B cell (primary cell): ENCODE measurements around the gene BAK1. TPM values are rescaled to one million over a fixed set of nuclear protein-coding genes. Genes with fewer than 3 reads are reported as not detected.

Experiments
- ATAC-seq: fragments of 200-7000 bp; cut with Tn5 transposase; one replicate; pipeline ENCODE4 v1.10.0; 2021; ENCODE audit warnings: low read depth, mild to moderate bottlenecking, moderate number of reproducible peaks, moderate library complexity
- CTCF ChIA-PET: fragments of 350-600 bp; sonication (Branson Sonifier 250); formaldehyde crosslinking; loops from one replicate; lab custom pipeline; 2021; ENCODE audit warnings: antibody characterized with exemption, inconsistent platforms; lab: Charles Lee
- POLR2A ChIA-PET: fragments of 350-600 bp; sonication (Branson Sonifier 250); formaldehyde crosslinking; loops from one replicate; lab custom pipeline; 2021; ENCODE audit warnings: antibody characterized with exemption; lab: Charles Lee
- DNase-seq: peaks from one replicate; pipeline ENCODE4 v3.0.0; 2013
- H2AFZ ChIP-seq: 2 replicates; pipeline ENCODE4 v1.6.1; 2012; ENCODE audit warnings: mild to moderate bottlenecking, low read depth, low read length; ENCODE audit not compliant: insufficient read depth, poor library complexity, severe bottlenecking
- H3K27ac ChIP-seq, 2 donors: 1 replicate in 1 of 2; 2 replicates in 1 of 2; pipeline ENCODE4 v1.5.1; 2012 to 2013; ENCODE audit warnings: low read length in 2 of 2, mild to moderate bottlenecking in 2 of 2, moderate library complexity in 1 of 2
- H3K27me3 ChIP-seq, 4 experiments: fragments of 200-600 bp in 1 of 4; sonication (generic) in 1 of 4; replicated peaks in 1 of 4; 1 replicate in 2 of 4; 2 replicates in 2 of 4; pipeline versions ENCODE4 v1.6.1 to v1.7.0; 2013 to 2016; ENCODE audit warnings: low read length in 3 of 4, mild to moderate bottlenecking in 2 of 4, mixed read lengths in 1 of 4, moderate library complexity in 1 of 4; ENCODE audit not compliant: insufficient read depth in 4 of 4, control insufficient read depth in 3 of 4; ENCODE audit errors: control extremely low read depth in 1 of 4
- H3K36me3 ChIP-seq, 2 experiments: replicated peaks in 1 of 2; 1 replicate in 1 of 2; 2 replicates in 1 of 2; pipeline versions ENCODE4 v1.6.1 to v1.7.1; 2013; ENCODE audit warnings: low read length in 1 of 2; ENCODE audit not compliant: insufficient read depth in 2 of 2, control insufficient read depth in 1 of 2; ENCODE audit errors: control extremely low read depth in 1 of 2, extremely low read depth in 1 of 2
- H3K4me1 ChIP-seq, 2 donors: fragments of 200-600 bp in 1 of 2; sonication (generic) in 1 of 2; 1 replicate in 1 of 2; 2 replicates in 1 of 2; pipeline versions ENCODE4 v1.5.1 to v1.6.1; 2013 to 2017; ENCODE audit warnings: low read length in 2 of 2; ENCODE audit not compliant: control insufficient read depth in 2 of 2, insufficient read depth in 2 of 2
- H3K4me2 ChIP-seq: replicated peaks from 2 replicates; pipeline ENCODE3; 2012; ENCODE audit warnings: mild to moderate bottlenecking, low read depth, low read length; ENCODE audit not compliant: poor library complexity, severe bottlenecking
- H3K4me3 ChIP-seq, 5 experiments: fragments of 200-600 bp in 1 of 5; sonication (generic) in 1 of 5; 1 replicate in 3 of 5; 2 replicates in 2 of 5; pipeline versions ENCODE4 v1.5.1 to v1.7.0; 2011 to 2016; ENCODE audit warnings: low read length in 4 of 5, mild to moderate bottlenecking in 4 of 5, low read depth in 2 of 5, control low read depth in 1 of 5, moderate library complexity in 1 of 5; ENCODE audit not compliant: insufficient read depth in 1 of 5; ENCODE audit errors: control extremely low read depth in 1 of 5, extremely low read depth in 1 of 5
- H3K79me2 ChIP-seq: fragments of 200-600 bp; sonication (generic); one replicate; pipeline ENCODE4 v1.6.0; 2016; ENCODE audit warnings: low read length; ENCODE audit not compliant: control insufficient read depth, insufficient read depth
- H3K9ac ChIP-seq: fragments of 200-600 bp; sonication (generic); 2 replicates; pipeline ENCODE4 v1.6.1; 2017; ENCODE audit warnings: mild to moderate bottlenecking, low read length, moderate library complexity
- H3K9me3 ChIP-seq, 3 donors: one replicate each; pipeline versions ENCODE4 v1.6.1 to v1.7.1; 2013; ENCODE audit warnings: low read length in 2 of 3; ENCODE audit not compliant: control insufficient read depth in 2 of 3, insufficient read depth in 1 of 3; ENCODE audit errors: control extremely low read depth in 1 of 3
- H4K20me1 ChIP-seq: 2 replicates; pipeline ENCODE4 v1.6.0; 2012; ENCODE audit warnings: mild to moderate bottlenecking, low read length; ENCODE audit not compliant: insufficient read depth, control insufficient read depth, poor library complexity, severe bottlenecking
- H3K27ac Mint-ChIP-seq: one replicate; pipeline ENCODE4 v1.8.0; 2021; ENCODE audit warnings: mixed read lengths
- H3K27me3 Mint-ChIP-seq: one replicate; pipeline ENCODE4 v1.8.0; 2021; ENCODE audit warnings: mixed read lengths
- H3K4me1 Mint-ChIP-seq: one replicate; pipeline ENCODE4 v1.8.0; 2021; ENCODE audit warnings: mixed read lengths
- H3K4me3 Mint-ChIP-seq: one replicate; pipeline ENCODE4 v1.8.0; 2021; ENCODE audit warnings: mixed read lengths
- H3K9me3 Mint-ChIP-seq: one replicate; pipeline ENCODE4 v1.8.0; 2022; ENCODE audit warnings: mixed read lengths; ENCODE audit not compliant: insufficient read depth
- CTCF ChIP-seq: fragments of 200-600 bp; IDR thresholded peaks from one replicate; pipeline ENCODE4 v1.8.0; 2022; ENCODE audit warnings: antibody characterized with exemption, mild to moderate bottlenecking
- EZH2 ChIP-seq: IDR thresholded peaks from 2 replicates; pipeline ENCODE4 v1.6.1; 2012; ENCODE audit warnings: borderline replicate concordance, low read depth, mild to moderate bottlenecking, moderate library complexity, low read length; ENCODE audit not compliant: insufficient read depth, poor library complexity, severe bottlenecking
- WGBS: methylation state at CpG from one replicate; pipeline ENCODE4 v1.1.5; 2013; ENCODE audit warnings: missing lambda C conversion rate; ENCODE audit not compliant: insufficient coverage; 5-methylcytosine and 5-hydroxymethylcytosine counted together
- intact Hi-C: fragments of 100-400 bp; cut with micrococcal nuclease; formaldehyde crosslinking; loops from one replicate; pipeline ENCODE4 v1.10.0; 2022
- polyA plus RNA-seq: library from polyadenylated mRNA; depleted of rRNA; stranded (reverse); fragments of >200 nt; gene quantifications from 2 replicates; pipeline ENCODE4 v1.2.3, GENCODE V29; 2012
- total RNA-seq, 2 donors: library from RNA; stranded (reverse); fragments of 120-200 nt in 1 of 2; gene quantifications; 1 replicate in 1 of 2; 2 replicates in 1 of 2; pipeline versions ENCODE4 v1.2.3 to v1.2.4, GENCODE V29; 2013 to 2022

BAK1 gene
- total and polyA plus RNA-seq, 2 donors (not counting 1 experiment from before 2014, with no cell fraction given) = 23.3 to 34.3 TPM

DNA sequence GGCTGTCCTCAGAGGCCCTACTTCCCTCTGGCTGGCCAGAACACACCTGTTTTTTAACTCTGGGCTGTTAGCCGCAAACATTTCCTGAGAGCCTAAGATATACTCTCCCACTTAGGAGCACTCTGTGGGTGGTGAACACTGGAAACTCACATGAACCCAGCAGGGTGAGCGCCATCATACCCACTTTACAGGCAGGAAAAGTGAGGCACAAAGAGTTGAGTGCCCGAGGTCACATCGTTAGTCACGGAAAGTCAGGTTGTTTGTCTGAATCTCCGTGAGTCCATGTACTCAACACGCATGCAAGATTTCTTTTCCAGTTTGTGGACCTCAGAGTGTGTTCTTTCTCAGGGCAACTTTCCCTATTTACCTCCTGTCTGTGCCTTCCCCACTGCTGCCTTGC lies 1.9 kb downstream of the BAK1 start:
- H3K79me2 ChIP-seq = peaks cover 35% of the 10 kb centered on the region
- peak overlapping the region; percentile 77 for H3K4me2 ChIP-seq
- H4K20me1 ChIP-seq = peaks cover 7% of the 10 kb centered on the region
- WGBS = 70% methylated on average over 7 of the region's 7 CpGs
- H3K4me3 ChIP-seq = peak overlapping the region in 4 of 5 experiments; percentile 65 to 87 (median 75)
- H2AFZ ChIP-seq = no peak overlapping the region
- DNase-seq (no peak), ATAC-seq (no peak)
- POLR2A ChIA-PET = no interaction called here
- no peaks in the 10 kb centered on the region for H3K9me3 ChIP-seq
- peaks cover 0 to 42% of the 10 kb centered on the region in 2 experiments for H3K36me3 ChIP-seq
- no peak for TF ChIP-seq CTCF
- TF ChIP-seq EZH2 = no peak
- peak overlapping the region; percentile 89 for H3K9ac ChIP-seq
- no peaks in the 10 kb centered on the region for H3K27me3 ChIP-seq
- intact Hi-C loops = no loop called here
- peaks cover 20 to 33% of the 10 kb centered on the region in 2 donors for H3K4me1 ChIP-seq
- peak overlapping the region; percentile 73 to 89 for H3K27ac ChIP-seq
- Mint-ChIP-seq H3K27ac (peak overlapping the region; percentile 95), H3K27me3 (no peaks in the 10 kb centered on the region), H3K4me3 (peak overlapping the region; percentile 95), H3K4me1 (peaks cover 27% of the 10 kb centered on the region), H3K9me3 (no peaks in the 10 kb centered on the region)
- CTCF ChIA-PET = interaction anchor here (0.9 to 15.7 kb wide), 6 partner anchors 9 to 167 kb away, joined by 3 to 213 read pairs (median 6); partner anchors contain the start of gene ZBTB9

DNA sequence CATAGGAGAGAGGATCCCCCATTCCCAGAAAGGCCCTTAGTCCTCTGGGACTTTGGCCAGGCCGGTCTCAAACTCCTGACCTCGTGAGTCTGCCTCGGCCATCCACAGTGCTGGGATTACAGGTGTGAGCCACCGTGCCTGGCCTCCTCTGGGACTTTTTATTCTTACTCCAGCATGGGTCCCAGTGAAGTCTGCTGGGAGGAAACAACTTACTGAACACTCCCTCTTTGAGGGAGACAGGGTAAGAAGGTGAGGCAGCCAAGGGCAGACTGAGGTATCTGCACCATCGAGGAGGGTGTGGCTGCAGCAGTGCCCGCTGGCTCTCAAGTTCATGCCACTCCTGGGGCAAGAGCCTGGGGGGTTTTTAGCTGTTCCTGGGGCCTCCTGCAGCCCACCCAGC lies 2.4 kb downstream of the BAK1 start:
- DNase-seq (no peak), ATAC-seq (no peak)
- WGBS = 86% methylated on average over 6 of the region's 6 CpGs
- peak overlapping the region; percentile 77 for H3K4me2 ChIP-seq
- H3K9ac ChIP-seq = peak overlapping the region; percentile 89
- peak overlapping the region; percentile 73 to 89 for H3K27ac ChIP-seq
- no peak for TF ChIP-seq CTCF
- TF ChIP-seq EZH2 = no peak
- H3K9me3 ChIP-seq = no peaks in the 10 kb centered on the region
- H3K79me2 ChIP-seq = peaks cover 35% of the 10 kb centered on the region
- H3K27me3 Mint-ChIP-seq = no peaks in the 10 kb centered on the region
- H3K27ac Mint-ChIP-seq = peak overlapping the region; percentile 95
- no peaks in the 10 kb centered on the region for H3K9me3 Mint-ChIP-seq
- peaks cover 20 to 33% of the 10 kb centered on the region in 2 donors for H3K4me1 ChIP-seq
- peak overlapping the region; percentile 95 for H3K4me3 Mint-ChIP-seq
- peak overlapping the region in 4 of 5 experiments; percentile 65 to 87 (median 75) for H3K4me3 ChIP-seq
- intact Hi-C loops = no loop called here
- H3K4me1 Mint-ChIP-seq = peaks cover 27% of the 10 kb centered on the region
- peaks cover 0 to 42% of the 10 kb centered on the region in 2 experiments for H3K36me3 ChIP-seq
- POLR2A ChIA-PET = interaction anchor here (0.7 kb wide), 1 partner anchor 234 kb away, joined by 3 read pairs; no protein-coding TSS in a partner anchor
- H2AFZ ChIP-seq = no peak overlapping the region
- H3K27me3 ChIP-seq = no peaks in the 10 kb centered on the region
- H4K20me1 ChIP-seq = peaks cover 7% of the 10 kb centered on the region
- CTCF ChIA-PET = interaction anchor here (1.4 to 5.9 kb wide), 3 partner anchors 9 to 30 kb away, joined by 4 to 28 read pairs (median 5); no protein-coding TSS in a partner anchor
